Activated T-helper 1 cell treated with anti-CD3 and anti-CD28 coated beads, Interleukin-12 subunit alpha, Interleukin-12 subunit beta, Interleukin-2, Interleukin-4 antibody, amounts not matched to agents 30 ng/mL and 10 ng/mL and 1 ng/mL, durations not matched to agents 14 hours and 24 hours and 36 hours (primary cell): Measurements from ENCODE around the gene RPL10. TPM values are rescaled to one million over a fixed set of nuclear protein-coding genes. Genes with fewer than 3 reads are reported as not detected.

Experiments used
- DNase-seq: peaks from one replicate; pipeline ENCODE4 v3.0.0; 2021; ENCODE audit warnings: low spot score
- H3K27ac Mint-ChIP-seq: one replicate; pipeline ENCODE4 v1.8.0; 2021; ENCODE audit warnings: mild to moderate bottlenecking, mixed read lengths
- H3K27me3 Mint-ChIP-seq: one replicate; pipeline ENCODE4 v1.8.0; 2022; ENCODE audit warnings: mild to moderate bottlenecking, moderate library complexity, mixed read lengths; ENCODE audit not compliant: insufficient read depth
- H3K36me3 Mint-ChIP-seq: one replicate; pipeline ENCODE4 v1.8.0; 2021; ENCODE audit warnings: low read depth, mixed read lengths
- H3K4me1 Mint-ChIP-seq: one replicate; pipeline ENCODE4 v1.8.0; 2021; ENCODE audit warnings: low read depth, mixed read lengths
- H3K4me3 Mint-ChIP-seq: one replicate; pipeline ENCODE4 v1.8.0; 2021; ENCODE audit warnings: mild to moderate bottlenecking, moderate library complexity, mixed read lengths
- H3K9me3 Mint-ChIP-seq: one replicate; pipeline ENCODE4 v1.8.0; 2021; ENCODE audit warnings: mixed read lengths
- intact Hi-C: fragments of 100-400 bp; cut with micrococcal nuclease; formaldehyde crosslinking; loops from one replicate; pipeline ENCODE4 v1.15.1; 2024
- total RNA-seq: library from RNA; stranded (reverse); gene quantifications from 2 replicates; pipeline ENCODE4 v1.2.3, GENCODE V29; 2022

The RPL10 gene
- total RNA-seq, 1 donor from 2014 or later: 2,261 TPM

GRCh38 chrX:154444755-154445246, 46.6 kb downstream of the RPL10 start:
- Mint-ChIP-seq H3K4me1 (no peaks in the 10 kb centered on the region), H3K4me3 (peak overlapping the region; percentile 65), H3K27ac (no peak overlapping the region), H3K27me3 (no peaks in the 10 kb centered on the region), H3K36me3 (peaks cover 11% of the 10 kb centered on the region), H3K9me3 (no peaks in the 10 kb centered on the region)
- intact Hi-C loops: loop anchor here (1.0 kb wide), 1 partner anchor 34 kb away; no protein-coding TSS in a partner anchor
- DNase-seq: no peak

- DNase-seq: no peak
- no peaks in the 10 kb centered on the region for H3K4me1 Mint-ChIP-seq
- H3K27ac Mint-ChIP-seq: peak overlapping the region; percentile 52
- H3K4me3 Mint-ChIP-seq: peak overlapping the region; percentile 42
- no peaks in the 10 kb centered on the region for H3K9me3 Mint-ChIP-seq
- H3K36me3 Mint-ChIP-seq: peaks cover 11% of the 10 kb centered on the region
- no peaks in the 10 kb centered on the region for H3K27me3 Mint-ChIP-seq
- intact Hi-C loops: no loop called here
Measured at GRCh38 chrX:154445776-154446175, 47.6 kb downstream of the RPL10 start.

- no peaks in the 10 kb centered on the region for H3K27me3 Mint-ChIP-seq
- H3K9me3 Mint-ChIP-seq: no peaks in the 10 kb centered on the region
- intact Hi-C loops: no loop called here
- H3K36me3 Mint-ChIP-seq: peaks cover 11% of the 10 kb centered on the region
- H3K4me3 Mint-ChIP-seq: peak overlapping the region; percentile 42
- no peaks in the 10 kb centered on the region for H3K4me1 Mint-ChIP-seq
- DNase-seq: no peak
- no peak overlapping the region for H3K27ac Mint-ChIP-seq
Measured at GRCh38 chrX:154446430-154446829, 48.3 kb downstream of the RPL10 start.

GRCh38 chrX:154448484-154448883, 50.3 kb downstream of the RPL10 start:
- Mint-ChIP-seq H3K27me3 (no peaks in the 10 kb centered on the region), H3K27ac (no peak overlapping the region), H3K4me1 (no peaks in the 10 kb centered on the region), H3K36me3 (peaks cover 13% of the 10 kb centered on the region), H3K4me3 (no peak overlapping the region), H3K9me3 (no peaks in the 10 kb centered on the region)
- no peak for DNase-seq
- intact Hi-C loops: no loop called here

GRCh38 chrX:154449618-154450017, 51.4 kb downstream of the RPL10 start:
- Mint-ChIP-seq H3K27me3 (no peaks in the 10 kb centered on the region), H3K36me3 (peaks cover 19% of the 10 kb centered on the region), H3K27ac (no peak overlapping the region), H3K4me3 (no peak overlapping the region), H3K4me1 (no peaks in the 10 kb centered on the region), H3K9me3 (no peaks in the 10 kb centered on the region)
- intact Hi-C loops: no loop called here
- DNase-seq: no peak

- Mint-ChIP-seq H3K4me3 (no peak overlapping the region), H3K27me3 (no peaks in the 10 kb centered on the region), H3K27ac (no peak overlapping the region), H3K36me3 (peaks cover 20% of the 10 kb centered on the region), H3K9me3 (no peaks in the 10 kb centered on the region), H3K4me1 (no peaks in the 10 kb centered on the region)
- no peak for DNase-seq
- intact Hi-C loops: no loop called here
Measured at GRCh38 chrX:154450312-154450711, 52.1 kb downstream of the RPL10 start.

Other genes with a start within 250 kb of the RPL10 start
- gene OPN1MW, start 215.8 kb upstream of the RPL10 start, total RNA-seq: not detected in 2 replicates
- gene OPN1MW2, start 178.6 kb upstream of the RPL10 start, total RNA-seq: not detected in 2 replicates
- gene OPN1MW3, start 140.8 kb upstream of the RPL10 start, total RNA-seq: not detected in 2 replicates
- gene TEX28, start 103.3 kb upstream of the RPL10 start, total RNA-seq: not detected in 2 replicates
- 0.12 and 0.34 TPM in 2 replicates for gene TKTL1, start 102.6 kb upstream of the RPL10 start, total RNA-seq
- gene FLNA, start 23.7 kb upstream of the RPL10 start, total RNA-seq: 854 and 873 TPM in 2 replicates
- 83.3 and 85.5 TPM in 2 replicates for gene EMD, start 19.1 kb upstream of the RPL10 start, total RNA-seq
- 12.4 and 14.5 TPM in 2 replicates for gene DNASE1L1, start 10.9 kb downstream of the RPL10 start, total RNA-seq
- 65.2 and 69.2 TPM in 2 replicates for gene TAFAZZIN, start 13.2 kb downstream of the RPL10 start, total RNA-seq
- 49.8 and 54.3 TPM in 2 replicates for gene ATP6AP1, start 30.3 kb downstream of the RPL10 start, total RNA-seq
- gene GDI1, start 38.8 kb downstream of the RPL10 start, total RNA-seq: 110 and 113 TPM in 2 replicates
- 84.9 and 95.4 TPM in 2 replicates for gene FAM50A, start 45.8 kb downstream of the RPL10 start, total RNA-seq
- gene PLXNA3, start 59.9 kb downstream of the RPL10 start, total RNA-seq: 45.4 and 61.1 TPM in 2 replicates
- 60.3 and 63.2 TPM in 2 replicates for gene LAGE3, start 80.9 kb downstream of the RPL10 start, total RNA-seq
- 59.2 and 63.5 TPM in 2 replicates for gene UBL4A, start 88.2 kb downstream of the RPL10 start, total RNA-seq
- gene SLC10A3, start 92.3 kb downstream of the RPL10 start, total RNA-seq: 19.9 and 23.1 TPM in 2 replicates
- gene FAM3A, start 117.9 kb downstream of the RPL10 start, total RNA-seq: 35.9 and 40.1 TPM in 2 replicates
- 72.4 and 74.8 TPM in 2 replicates for gene G6PD, start 148.5 kb downstream of the RPL10 start, total RNA-seq
- gene IKBKG, start 149.2 kb downstream of the RPL10 start, total RNA-seq: 40.7 and 41.2 TPM in 2 replicates
- gene CTAG1A, start 186.8 kb downstream of the RPL10 start, total RNA-seq: not detected in 2 replicates
- gene CTAG1B, start 220.9 kb downstream of the RPL10 start, total RNA-seq: not detected in 2 replicates